Omental fat pad (tissue), 4 donors: ENCODE measurements around the gene F10. TPM values are rescaled to one million over a fixed set of nuclear protein-coding genes. Genes with fewer than 3 reads are reported as not detected.

Source experiments
- ATAC-seq: fragments of 150-250 bp; one replicate; pipeline ENCODE4 v1.9.1; 2016; ENCODE audit warnings: mild to moderate bottlenecking, moderate library complexity; ENCODE audit not compliant: low FRiP score
- DNase-seq: peaks from one replicate; pipeline ENCODE4 v3.0.0-alpha.2; 2019; ENCODE audit warnings: low spot score
- total RNA-seq, 4 donors: library from RNA; depleted of rRNA; stranded (reverse); fragments of >200 nt; gene quantifications; one replicate each; pipeline ENCODE4 v1.1.0, GENCODE V29; 2016
- TF ChIP-seq, protein P1 (sequence below), 3 donors: fragments of 450-650 bp; IDR thresholded peaks; one replicate each; pipeline ENCODE4 v1.5.1; 2016 to 2017; ENCODE audit warnings: antibody characterized with exemption in 3 of 3, mild to moderate bottlenecking in 3 of 3, moderate library complexity in 2 of 3

F10 gene
- total RNA-seq, 4 donors from 2014 or later = 10.8 to 51.1 (median 13.6) TPM

DNA sequence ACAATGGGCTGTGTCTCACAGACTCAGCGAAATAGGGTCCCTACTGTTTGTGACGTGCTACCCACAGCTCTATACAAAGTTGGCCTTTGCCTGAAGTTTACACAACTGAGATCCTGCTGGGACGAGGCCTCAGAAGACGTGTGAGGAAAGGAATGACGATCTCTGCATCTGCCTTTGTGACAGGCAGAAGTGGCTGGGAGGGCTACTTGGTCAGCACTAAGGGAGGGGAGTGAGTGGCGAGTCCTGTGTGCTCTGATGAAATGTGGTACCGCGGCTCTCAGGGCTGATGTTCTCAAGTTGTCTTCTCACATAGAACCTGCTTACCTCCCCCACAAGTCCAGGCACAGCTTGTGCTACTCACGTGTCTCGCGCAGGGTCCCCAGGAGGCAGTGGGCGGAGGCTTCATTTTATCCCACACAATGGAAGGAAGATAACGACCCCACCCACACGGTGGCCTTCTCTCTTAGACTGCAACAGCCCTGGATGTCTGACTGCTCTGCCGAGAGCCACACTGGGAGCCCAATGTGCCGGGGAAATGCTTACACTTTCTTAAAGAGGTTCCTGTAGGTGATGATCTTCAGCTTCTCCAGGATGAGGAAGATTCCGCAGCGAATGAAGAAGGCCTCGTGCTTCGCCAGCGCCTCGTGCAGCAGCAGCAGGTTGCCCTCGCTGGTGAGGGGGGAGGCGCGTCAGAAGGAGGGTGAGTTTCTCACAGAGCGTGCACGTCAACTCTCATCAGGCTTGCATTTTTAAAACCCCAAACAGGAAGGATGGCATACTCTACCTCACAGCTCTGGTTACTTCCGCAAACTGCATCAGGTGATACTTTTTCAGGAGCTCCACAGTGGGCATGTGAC, 57.0 kb downstream of the F10 start:
- ATAC-seq (no peak), DNase-seq (no peak)
- TF ChIP-seq, protein P1, sequence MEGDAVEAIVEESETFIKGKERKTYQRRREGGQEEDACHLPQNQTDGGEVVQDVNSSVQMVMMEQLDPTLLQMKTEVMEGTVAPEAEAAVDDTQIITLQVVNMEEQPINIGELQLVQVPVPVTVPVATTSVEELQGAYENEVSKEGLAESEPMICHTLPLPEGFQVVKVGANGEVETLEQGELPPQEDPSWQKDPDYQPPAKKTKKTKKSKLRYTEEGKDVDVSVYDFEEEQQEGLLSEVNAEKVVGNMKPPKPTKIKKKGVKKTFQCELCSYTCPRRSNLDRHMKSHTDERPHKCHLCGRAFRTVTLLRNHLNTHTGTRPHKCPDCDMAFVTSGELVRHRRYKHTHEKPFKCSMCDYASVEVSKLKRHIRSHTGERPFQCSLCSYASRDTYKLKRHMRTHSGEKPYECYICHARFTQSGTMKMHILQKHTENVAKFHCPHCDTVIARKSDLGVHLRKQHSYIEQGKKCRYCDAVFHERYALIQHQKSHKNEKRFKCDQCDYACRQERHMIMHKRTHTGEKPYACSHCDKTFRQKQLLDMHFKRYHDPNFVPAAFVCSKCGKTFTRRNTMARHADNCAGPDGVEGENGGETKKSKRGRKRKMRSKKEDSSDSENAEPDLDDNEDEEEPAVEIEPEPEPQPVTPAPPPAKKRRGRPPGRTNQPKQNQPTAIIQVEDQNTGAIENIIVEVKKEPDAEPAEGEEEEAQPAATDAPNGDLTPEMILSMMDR (IDR thresholded peaks at IDR 0.05) = no peak

DNA sequence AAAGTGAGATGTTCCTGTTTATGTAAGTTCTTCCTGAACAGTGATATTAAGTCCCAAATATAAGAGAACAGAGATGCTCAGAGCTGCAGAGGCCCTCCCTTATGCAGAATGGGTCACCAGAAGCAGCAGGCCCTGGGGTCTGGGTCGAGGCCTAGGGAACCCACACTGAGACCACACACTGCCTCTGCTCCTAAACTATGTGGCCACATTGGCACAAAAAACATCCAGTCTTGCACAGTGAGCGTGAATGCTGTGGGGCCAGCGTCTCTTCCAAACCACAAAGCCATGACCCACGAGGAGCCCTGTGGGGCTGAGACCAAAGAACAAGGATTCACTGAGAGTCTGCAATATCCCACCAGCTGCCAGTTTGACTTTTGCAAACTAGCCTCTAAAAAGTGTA, 59.4 kb downstream of the F10 start:
- TF ChIP-seq, protein P1 (IDR thresholded peaks at IDR 0.05) = no peak
- ATAC-seq = no peak
- no peak for DNase-seq

DNA sequence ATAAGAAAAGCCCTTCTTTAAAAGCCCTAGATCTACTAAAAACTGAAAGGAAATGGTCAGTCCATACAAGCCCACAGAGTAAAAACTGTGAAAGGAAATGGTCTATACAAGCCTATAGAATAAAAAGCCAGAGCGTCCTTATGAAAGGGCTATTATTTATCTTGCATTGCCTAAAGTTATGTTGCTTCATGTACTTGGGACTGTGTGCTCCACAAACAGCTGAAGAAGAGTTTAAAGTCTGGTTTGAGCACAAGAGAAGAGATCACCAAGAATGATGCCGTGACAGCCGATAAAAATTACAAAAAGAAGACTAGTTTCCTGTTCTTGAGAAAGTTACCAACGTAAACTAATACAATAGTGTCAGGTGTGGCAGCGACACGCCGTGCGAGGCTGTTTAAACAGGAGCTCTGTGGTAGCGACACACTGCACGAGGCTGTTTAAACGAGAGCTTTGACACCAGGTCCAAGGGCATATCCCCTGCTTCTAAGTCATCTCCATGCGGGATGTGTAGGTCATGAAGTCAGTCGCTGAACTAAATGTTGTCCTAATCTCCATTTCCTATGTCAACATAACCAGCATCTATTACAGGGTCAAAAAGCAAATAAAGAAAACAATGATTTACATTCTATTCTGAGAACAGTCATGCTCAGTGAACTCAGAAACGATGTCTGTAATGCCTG, 61.0 kb downstream of the F10 start:
- TF ChIP-seq, protein P1 (IDR thresholded peaks at IDR 0.05) = no peak
- no peak for ATAC-seq
- no peak for DNase-seq

DNA sequence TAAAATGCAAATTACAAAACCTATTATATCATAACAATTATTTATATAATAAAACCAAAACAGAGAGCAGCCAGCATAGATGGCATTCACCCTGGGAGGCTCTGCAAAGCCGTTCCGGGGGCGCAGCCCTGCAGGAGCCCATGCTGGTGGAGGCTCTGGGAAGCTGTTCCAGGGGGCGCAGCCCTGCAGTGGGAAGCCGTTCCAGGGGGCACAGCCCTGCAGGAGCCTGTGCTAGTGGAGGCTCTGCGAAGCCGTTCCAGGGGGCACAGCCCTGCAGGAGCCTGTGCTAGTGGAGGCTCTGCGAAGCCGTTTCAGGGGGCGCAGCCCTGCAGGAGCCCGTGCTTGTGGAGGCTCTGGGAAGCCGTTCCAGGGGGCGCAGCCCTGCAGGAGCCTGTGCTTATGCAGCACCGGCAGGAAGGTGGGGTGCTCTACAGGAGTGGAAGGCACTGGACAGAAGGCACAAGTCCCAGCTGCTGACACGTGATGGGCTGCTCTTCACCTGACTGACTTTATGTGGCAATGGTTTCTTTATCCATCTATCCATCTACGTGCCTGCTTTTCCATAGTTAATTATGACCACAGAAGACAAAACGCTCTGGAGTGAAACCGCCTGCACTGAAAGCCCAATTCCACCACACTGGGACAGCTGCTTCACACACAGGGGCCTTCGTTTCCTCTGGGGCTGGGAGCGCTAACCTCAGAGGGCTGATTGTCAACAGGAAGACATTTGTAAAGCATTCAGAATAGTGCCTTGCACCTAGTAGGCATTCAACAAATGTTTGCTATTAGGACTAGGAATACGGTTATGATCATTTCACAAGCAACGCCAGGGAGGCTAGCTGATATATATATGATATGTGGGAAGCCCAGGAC, 62.2 kb downstream of the F10 start:
- TF ChIP-seq, protein P1 (IDR thresholded peaks at IDR 0.05) = no peak
- DNase-seq (no peak), ATAC-seq (no peak)

DNA sequence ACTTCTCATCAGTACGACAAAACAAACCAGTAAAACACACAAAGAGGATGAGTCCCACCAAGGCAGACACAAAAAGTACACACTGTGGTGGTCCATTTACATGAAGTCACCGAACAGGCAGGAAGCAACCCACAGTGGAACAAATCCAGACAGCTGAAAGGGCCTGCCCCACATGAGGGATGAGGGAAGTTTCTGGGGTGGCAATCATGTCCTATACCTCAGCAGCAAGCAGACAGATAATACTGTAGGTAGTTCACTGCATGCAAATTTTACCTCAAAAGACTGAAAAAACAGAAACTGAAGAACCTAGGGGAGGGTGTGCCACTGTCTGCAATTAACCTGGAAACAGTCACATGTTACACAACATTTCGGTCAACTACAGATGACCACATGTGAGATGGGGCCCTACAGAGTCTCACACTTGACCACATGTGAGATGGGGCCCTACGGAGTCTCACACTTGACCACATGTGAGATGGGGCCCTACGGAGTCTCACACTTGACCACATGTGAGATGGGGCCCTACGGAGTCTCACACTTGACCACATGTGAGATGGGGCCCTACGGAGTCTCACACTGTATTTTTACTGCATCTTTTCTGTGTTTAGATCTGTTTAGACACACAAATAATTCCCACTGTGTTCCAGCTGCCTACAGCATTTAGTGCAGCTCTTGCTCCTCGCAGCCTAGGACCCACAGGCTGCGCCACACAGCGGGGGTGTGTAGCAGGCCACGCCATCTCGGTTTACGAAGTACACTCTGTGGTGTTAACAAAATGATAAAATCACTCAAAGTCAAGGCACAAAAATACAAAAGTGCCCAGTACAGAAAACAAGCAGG, 63.7 kb downstream of the F10 start:
- no peak for ATAC-seq
- no peak for DNase-seq
- TF ChIP-seq, protein P1 (IDR thresholded peaks at IDR 0.05) = no peak

DNA sequence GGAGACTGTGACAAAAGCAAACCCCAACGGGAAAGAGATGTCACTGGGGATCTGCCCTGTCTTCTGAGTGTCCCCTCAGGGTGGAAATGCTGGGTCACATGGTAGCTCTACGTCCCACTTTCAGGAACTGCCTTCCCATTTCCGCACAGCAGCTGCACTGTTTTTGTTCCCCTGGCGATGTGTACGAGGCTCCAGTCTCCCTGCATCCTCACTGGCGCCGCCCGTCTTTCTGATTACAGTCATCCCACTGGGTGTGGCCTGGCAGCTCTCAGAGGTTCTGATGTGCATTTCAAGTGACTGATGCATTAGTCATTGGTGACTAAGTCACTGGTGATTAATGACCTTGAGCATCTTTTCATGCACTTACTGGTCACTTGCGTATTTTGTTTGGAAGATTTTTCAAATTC, 64.7 kb downstream of the F10 start:
- TF ChIP-seq, protein P1 (IDR thresholded peaks at IDR 0.05) = no peak
- ATAC-seq = peak; percentile 93
- DNase-seq = peak; percentile 50
